Subcutaneous abdominal adipose tissue (tissue), 5 donors: ENCODE data around the gene FFAR3.

Experiments used
- H3K27ac ChIP-seq: one replicate; pipeline ENCODE4 v1.7.0; 2013; ENCODE audit warnings: low read depth, mild to moderate bottlenecking, inconsistent platforms, low read length, moderate library complexity
- H3K27me3 ChIP-seq, 5 donors: one replicate each; pipeline ENCODE4 v1.7.0; 2013; ENCODE audit warnings: low read length in 5 of 5, inconsistent platforms in 1 of 5; ENCODE audit not compliant: control insufficient read depth in 5 of 5, insufficient read depth in 4 of 5
- H3K36me3 ChIP-seq, 5 donors: one replicate each; pipeline ENCODE4 v1.7.0; 2013; ENCODE audit warnings: low read length in 5 of 5; ENCODE audit not compliant: control insufficient read depth in 5 of 5, insufficient read depth in 5 of 5
- H3K4me1 ChIP-seq, 5 donors: one replicate each; pipeline ENCODE4 v1.7.0; 2013; ENCODE audit warnings: low read length in 5 of 5, mild to moderate bottlenecking in 3 of 5, moderate library complexity in 1 of 5; ENCODE audit not compliant: control insufficient read depth in 5 of 5, insufficient read depth in 5 of 5
- H3K4me3 ChIP-seq, 5 donors: one replicate each; pipeline ENCODE4 v1.7.0; 2013; ENCODE audit warnings: low read length in 5 of 5, low read depth in 1 of 5
- H3K9ac ChIP-seq, 5 donors: one replicate each; pipeline ENCODE4 v1.7.0; 2013; ENCODE audit warnings: low read length in 5 of 5, mild to moderate bottlenecking in 4 of 5, moderate library complexity in 3 of 5
- H3K9me3 ChIP-seq, 5 donors: one replicate each; pipeline ENCODE4 v1.7.0; 2013; ENCODE audit warnings: low read length in 5 of 5; ENCODE audit not compliant: control insufficient read depth in 5 of 5
- donor health status: healthy.
- donor health status: healthy.
- donor health status: healthy.
- donor health status: healthy.
- donor health status: healthy.

Gene FFAR3

DNA sequence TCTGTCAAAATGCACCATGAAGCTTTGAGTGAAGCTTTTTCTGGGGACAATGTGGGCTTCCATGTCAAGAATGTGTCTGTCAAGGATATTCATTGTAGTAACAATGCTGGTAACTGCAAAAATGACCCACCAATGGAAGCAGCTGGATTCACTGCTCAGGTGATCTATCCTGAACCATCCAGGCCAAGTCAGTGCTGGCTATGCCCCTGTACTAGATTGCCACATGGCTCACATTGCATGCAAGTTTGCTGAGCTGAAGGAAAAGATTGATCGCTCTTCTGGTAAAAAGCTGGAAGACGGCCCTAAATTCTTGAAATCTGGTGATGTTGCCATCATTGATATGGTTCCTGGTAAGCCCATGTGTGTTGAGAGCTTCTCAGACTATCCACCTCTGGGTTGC lies 25.3 kb downstream of the FFAR3 start:
- no peak overlapping the region for H3K4me3 ChIP-seq
- H3K4me1 ChIP-seq = peaks cover 0 to 10% (median 8%) of the 10 kb centered on the region in 5 donors
- H3K27ac ChIP-seq = no peak overlapping the region
- no peaks in the 10 kb centered on the region for H3K27me3 ChIP-seq
- no peaks in the 10 kb centered on the region for H3K36me3 ChIP-seq
- no peak overlapping the region for H3K9ac ChIP-seq
- H3K9me3 ChIP-seq = peaks cover 0 to 11% (median 1%) of the 10 kb centered on the region in 5 donors

DNA sequence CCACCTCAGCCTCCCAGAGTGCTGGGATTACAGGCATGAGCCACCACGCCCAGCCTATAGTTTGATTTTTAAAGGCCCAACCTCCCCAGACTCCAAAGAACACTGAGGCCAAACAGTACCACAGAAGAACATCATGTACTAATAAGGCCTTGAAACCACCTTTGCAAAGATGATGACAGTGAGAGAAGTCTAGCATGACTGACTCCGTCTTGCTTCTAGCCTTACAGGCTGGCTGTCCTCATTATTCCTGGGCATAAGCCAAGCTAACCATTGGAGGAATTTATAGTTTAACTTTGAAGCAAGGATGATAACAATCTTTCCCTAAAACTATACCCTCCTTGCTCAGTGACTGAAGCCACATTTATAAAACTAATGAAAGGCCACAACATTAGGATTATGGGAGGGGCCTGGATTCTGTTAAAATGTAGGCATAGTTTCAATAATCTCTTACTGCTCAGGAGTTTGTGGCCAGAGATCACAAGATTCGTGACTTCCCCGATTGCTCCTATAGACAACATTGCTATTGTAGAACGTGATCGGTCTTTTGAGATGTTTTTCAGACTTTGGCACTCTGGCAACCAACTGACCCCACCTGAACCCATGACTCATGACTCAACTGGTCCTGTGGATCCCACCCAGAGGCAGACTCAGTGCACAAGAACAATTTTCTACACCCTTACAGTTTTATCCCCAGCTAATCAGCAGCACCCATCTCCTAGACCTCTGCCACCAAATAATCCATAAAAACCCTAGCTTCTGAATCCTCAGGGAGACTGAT lies 30.2 kb downstream of the FFAR3 start:
- H3K36me3 ChIP-seq = no peaks in the 10 kb centered on the region
- no peak overlapping the region for H3K27ac ChIP-seq
- H3K9ac ChIP-seq = no peak overlapping the region
- H3K4me3 ChIP-seq = no peak overlapping the region
- peaks cover 0 to 11% (median 0%) of the 10 kb centered on the region in 5 donors for H3K9me3 ChIP-seq
- H3K4me1 ChIP-seq = peaks cover 0 to 2% (median under 1%) of the 10 kb centered on the region in 5 donors
- H3K27me3 ChIP-seq = no peaks in the 10 kb centered on the region

DNA sequence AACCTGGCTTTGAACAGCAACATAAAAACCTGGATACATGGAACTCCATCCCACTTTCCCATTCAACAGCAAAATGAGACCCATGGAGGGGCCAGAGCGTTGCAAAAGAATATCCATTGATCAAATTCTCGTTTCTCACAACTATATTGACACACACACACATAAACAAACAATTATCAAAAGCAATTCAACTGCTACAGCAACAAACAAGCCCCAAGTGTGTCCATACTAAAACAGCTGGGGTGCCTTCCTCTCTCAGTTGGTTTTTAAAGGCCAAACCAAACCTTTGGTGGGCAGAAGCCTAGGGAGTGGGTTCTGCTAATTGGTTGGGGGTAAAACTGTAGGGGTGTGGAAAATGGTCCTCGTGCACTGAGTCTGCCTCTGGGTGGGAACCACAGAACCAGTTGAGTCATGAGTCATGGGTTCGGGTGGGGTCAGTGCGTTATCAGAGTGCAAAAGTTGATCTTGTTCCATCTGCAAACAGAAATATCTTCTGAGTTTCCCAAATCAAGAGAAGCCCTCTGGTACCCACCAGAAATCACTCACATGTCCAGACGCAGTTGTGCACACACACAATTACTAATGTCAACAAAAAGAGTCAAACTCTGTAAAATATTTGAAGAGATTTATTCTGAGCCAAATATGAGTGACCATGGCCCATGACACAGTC lies 31.1 kb downstream of the FFAR3 start:
- Histone ChIP-seq H3K27ac (no peak overlapping the region), H3K4me3 (no peak overlapping the region), H3K9me3 (peaks cover 0 to 11% (median 0%) of the 10 kb centered on the region in 5 donors), H3K27me3 (no peaks in the 10 kb centered on the region), H3K4me1 (no peaks in the 10 kb centered on the region), H3K36me3 (no peaks in the 10 kb centered on the region), H3K9ac (no peak overlapping the region)

DNA sequence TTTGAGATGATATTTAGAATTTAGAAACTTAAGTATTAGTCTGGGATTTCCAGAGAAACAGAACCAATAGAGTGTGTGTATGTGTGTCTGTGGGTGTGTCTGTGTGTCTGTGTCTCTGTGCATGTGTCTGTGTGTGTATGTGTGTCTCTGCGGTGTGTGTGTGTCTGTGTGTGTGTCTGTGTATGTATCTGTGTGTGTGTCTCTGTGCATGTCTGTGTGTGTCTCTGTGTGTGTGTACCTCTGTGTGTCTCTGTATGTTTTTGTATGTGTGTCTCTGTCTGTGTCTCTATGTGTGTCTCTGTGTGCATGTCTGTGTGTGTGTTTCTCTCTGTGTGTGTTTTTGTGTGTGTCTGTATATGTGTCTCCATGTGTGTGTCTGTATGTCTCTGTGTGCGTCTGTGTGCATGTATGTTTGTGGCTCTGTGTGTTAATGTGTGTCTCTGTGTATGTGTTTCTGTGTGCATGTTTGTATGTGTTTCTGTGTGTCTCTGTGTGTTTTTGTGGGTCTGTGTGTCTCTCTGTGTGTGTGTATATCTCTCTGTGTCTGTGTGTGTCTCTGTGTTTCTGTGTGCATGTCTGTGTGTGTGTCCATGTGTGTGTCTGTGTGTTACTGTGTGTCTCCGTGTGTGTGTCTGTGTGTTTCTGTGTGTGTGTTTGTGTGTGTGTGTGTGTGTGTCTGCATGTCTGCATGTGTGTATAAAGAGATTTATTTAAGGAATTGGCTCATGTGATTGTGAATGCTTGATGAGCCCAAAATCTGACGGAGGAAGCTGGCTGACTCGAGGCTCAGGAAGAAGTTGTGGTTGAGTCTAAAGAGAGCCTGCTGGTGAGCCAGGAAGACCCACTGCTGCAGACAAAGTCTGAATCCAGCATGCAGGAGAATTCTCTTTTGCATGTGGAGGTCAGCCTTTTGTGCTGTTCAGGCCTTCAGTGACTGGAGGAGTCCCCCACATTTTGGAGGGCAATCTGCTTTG lies 34.8 kb downstream of the FFAR3 start:
- Histone ChIP-seq H3K27me3 (no peaks in the 10 kb centered on the region), H3K9me3 (no peaks in the 10 kb centered on the region), H3K4me3 (no peak overlapping the region), H3K27ac (no peak overlapping the region), H3K4me1 (peaks cover 0 to 5% (median 0%) of the 10 kb centered on the region in 5 donors), H3K9ac (no peak overlapping the region), H3K36me3 (no peaks in the 10 kb centered on the region)

DNA sequence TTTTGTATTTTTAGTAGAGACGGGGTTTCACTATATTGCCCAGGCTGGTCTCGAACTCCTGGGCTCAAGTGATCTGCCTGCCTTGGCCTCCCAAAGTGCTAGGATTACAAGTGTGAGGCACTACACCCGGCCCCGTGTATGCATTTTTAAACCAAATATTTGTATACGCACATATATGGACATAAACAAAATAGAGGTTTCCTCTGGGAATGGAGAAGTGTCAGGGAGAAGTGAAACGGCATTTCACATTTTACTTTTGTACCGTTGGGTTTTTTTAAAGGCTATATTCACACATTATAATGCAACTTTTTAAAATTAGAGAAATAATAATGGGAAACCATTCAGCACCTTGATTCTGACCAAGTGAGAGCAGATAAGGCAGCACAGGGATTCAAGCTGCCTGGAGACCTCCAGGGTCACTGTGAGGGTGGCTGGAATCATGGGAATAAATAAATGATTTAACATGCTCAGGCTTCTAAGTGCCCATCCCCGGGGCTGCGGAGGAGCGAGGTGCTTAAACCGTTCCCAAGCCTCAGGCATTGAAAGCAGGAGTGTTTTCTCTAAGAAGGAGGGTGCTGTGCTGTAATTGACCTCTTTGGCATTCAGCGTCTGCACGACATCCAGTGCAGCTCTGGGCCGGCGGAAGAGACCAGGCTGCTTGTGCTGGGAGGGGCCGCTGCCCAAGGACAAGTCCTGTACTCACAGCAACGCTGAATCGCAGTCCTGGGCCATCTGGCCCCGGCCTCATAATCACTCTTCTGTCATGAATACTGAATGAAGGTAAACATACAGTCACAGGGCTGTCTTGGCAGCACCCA lies 37.3 kb downstream of the FFAR3 start:
- Histone ChIP-seq H3K9me3 (no peaks in the 10 kb centered on the region), H3K27me3 (no peaks in the 10 kb centered on the region), H3K4me1 (peaks cover 0 to 5% (median 0%) of the 10 kb centered on the region in 5 donors), H3K36me3 (no peaks in the 10 kb centered on the region), H3K4me3 (no peak overlapping the region), H3K27ac (no peak overlapping the region), H3K9ac (no peak overlapping the region)

DNA sequence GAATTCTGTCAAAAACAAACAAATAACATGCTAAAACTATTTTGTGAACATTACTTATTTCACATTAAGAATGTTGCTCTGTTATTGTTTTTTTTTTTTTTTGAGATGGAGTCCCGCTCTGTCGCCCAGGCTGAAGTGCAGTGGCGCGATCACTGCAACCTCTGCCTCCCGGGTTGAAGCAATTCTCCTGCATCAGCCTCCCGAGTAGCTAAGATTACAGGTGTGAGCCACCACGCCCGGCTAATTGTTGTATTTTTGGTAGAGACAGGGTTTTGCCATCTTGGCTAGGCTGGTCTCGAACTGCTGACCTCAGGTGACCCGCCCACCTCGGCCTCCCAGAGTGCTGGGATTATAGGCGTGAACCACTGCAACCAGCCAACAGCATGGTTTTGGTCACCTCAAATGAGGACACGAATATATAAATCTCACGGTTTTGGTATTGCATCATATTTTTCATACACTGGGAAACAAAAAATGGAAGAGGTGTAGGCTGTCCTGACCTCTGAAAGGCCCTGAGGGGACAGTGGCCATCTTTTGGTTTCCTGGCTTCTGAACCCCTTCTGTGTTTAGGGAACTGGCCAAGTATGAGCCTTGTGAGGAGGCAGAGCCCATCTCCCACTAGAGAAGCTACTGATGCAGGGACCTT lies 38.1 kb downstream of the FFAR3 start:
- H3K9me3 ChIP-seq = no peaks in the 10 kb centered on the region
- H3K4me1 ChIP-seq = peaks cover 0 to 5% (median 0%) of the 10 kb centered on the region in 5 donors
- no peaks in the 10 kb centered on the region for H3K27me3 ChIP-seq
- no peak overlapping the region for H3K4me3 ChIP-seq
- no peaks in the 10 kb centered on the region for H3K36me3 ChIP-seq
- H3K27ac ChIP-seq = no peak overlapping the region
- H3K9ac ChIP-seq = no peak overlapping the region

DNA sequence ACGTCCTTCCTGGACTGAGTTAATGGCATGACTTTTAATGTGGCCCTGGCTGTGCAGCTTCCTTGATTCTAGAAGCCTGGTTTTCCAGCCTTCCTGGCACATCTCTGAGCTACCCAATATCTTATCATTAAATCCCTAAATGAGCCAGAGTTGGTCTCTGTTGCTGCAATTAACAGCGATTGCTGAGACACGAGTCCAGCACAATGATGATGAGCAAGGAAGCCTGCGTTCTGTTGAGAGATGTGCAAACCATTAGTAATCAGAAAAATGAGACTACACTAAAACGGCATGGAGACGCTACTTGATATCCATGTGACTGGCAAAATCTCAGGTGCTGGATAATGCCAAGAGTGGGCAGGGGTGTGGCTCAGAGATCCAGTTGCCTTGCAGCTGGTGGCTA lies 38.8 kb downstream of the FFAR3 start:
- Histone ChIP-seq H3K27ac (no peak overlapping the region), H3K9ac (no peak overlapping the region), H3K36me3 (no peaks in the 10 kb centered on the region), H3K9me3 (no peaks in the 10 kb centered on the region), H3K27me3 (no peaks in the 10 kb centered on the region), H3K4me1 (peaks cover 0 to 5% (median 0%) of the 10 kb centered on the region in 5 donors), H3K4me3 (no peak overlapping the region)

DNA sequence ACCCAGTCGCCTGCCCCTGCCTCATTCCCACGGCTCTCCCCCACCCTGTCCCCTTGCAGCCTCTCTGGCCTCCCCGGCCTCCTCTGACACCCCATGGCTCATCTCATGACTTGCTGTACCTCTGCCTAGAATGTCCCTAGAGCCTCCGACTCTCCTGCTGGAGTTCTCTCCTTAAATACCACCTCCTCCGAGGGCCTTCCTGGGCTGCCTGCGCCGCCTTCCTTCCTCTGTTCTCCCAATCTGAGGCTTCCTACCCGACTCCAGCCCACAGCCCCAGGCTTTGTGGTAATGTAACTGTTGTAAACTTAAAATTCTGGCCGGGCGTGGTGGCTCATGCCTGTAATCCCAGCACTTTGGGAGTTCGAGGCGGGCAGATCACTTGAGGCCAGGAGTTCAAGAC lies 40.3 kb downstream of the FFAR3 start:
- no peaks in the 10 kb centered on the region for H3K9me3 ChIP-seq
- no peak overlapping the region for H3K4me3 ChIP-seq
- no peaks in the 10 kb centered on the region for H3K36me3 ChIP-seq
- H3K27me3 ChIP-seq = no peaks in the 10 kb centered on the region
- no peak overlapping the region for H3K9ac ChIP-seq
- H3K27ac ChIP-seq = no peak overlapping the region
- peaks cover 1 to 14% (median 10%) of the 10 kb centered on the region in 5 donors for H3K4me1 ChIP-seq

DNA sequence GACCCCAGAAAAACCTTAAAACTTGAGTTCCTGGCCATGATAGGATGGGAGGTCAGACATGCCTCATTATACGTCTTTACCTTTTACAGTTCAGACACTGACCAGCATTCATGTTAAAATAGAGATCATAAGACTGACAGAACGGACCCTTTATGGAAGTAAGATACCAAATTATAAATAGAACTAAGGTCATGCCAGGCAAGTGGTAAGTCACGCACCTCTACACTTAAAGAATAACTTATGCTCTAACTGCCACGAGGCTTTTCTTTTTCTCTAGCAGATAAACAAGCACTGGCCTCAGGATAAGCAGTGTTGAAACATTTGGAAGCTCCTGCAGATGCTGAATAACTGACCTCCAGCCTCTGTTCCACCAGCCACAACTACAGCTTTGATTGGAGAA lies 41.0 kb downstream of the FFAR3 start:
- Histone ChIP-seq H3K36me3 (no peaks in the 10 kb centered on the region), H3K4me3 (no peak overlapping the region), H3K9ac (no peak overlapping the region), H3K4me1 (peaks cover 1 to 15% (median 10%) of the 10 kb centered on the region in 5 donors), H3K27me3 (no peaks in the 10 kb centered on the region), H3K9me3 (no peaks in the 10 kb centered on the region), H3K27ac (no peak overlapping the region)
